Ishikawa (cell line): ENCODE data around the gene MAP2K3.

Experiments used
- REST ChIP-seq: IDR thresholded peaks from 2 replicates; pipeline ENCODE4 v1.6.1; 2012; ENCODE audit warnings: low read depth, mild to moderate bottlenecking
- TAF1 ChIP-seq: IDR thresholded peaks from 2 replicates; pipeline ENCODE4 v1.6.1; 2012; ENCODE audit warnings: low read depth, mild to moderate bottlenecking

GRCh38 chr17:21300601-21301571, 16.4 kb downstream of the MAP2K3 start:
- TF ChIP-seq REST (no peak), TAF1 (no peak)
